Sigmoid colon (tissue), 4 donors: ENCODE results near the gene ABCB10.

Source experiments
- CTCF ChIP-seq, 4 experiments: fragments of 450-650 bp in 3 of 4; fragments of 200-600 bp in 1 of 4; IDR thresholded peaks; one replicate each; pipeline ENCODE4 v1.5.1; 2016 to 2019; ENCODE audit warnings: antibody characterized with exemption in 4 of 4, mild to moderate bottlenecking in 3 of 4, moderate library complexity in 2 of 4
- POLR2A ChIP-seq, 2 donors: fragments of 450-650 bp; IDR thresholded peaks; one replicate each; pipeline ENCODE4 v1.6.1; 2016; ENCODE audit warnings: antibody characterized with exemption in 2 of 2, mild to moderate bottlenecking in 2 of 2, moderate library complexity in 2 of 2
- POLR2AphosphoS5 ChIP-seq, 4 donors: sonication (generic); formaldehyde crosslinking; IDR thresholded peaks; one replicate each; pipeline ENCODE4 v1.6.1; 2017; ENCODE audit warnings: antibody characterized with exemption in 4 of 4

DNA sequence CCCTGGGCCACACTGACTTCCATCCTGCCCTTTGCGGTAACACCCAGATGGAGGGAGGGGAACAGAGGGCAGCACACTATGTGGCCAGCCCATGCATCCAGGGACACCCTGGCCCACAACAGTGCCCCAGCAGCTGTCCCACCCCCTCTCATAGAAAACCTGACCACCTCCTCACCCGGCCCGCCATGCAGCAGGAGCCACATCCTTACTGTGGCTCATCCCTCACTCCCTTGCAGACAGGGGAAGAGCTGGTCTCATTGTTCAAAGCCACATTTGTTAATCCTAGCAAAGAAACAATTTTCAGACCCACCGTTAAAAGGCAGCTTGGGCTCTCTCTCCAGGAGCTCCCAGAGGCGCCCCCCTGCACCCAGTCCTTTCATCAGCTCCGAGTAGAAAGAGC, 27.2 kb downstream of the ABCB10 start:
- no peak for TF ChIP-seq CTCF (IDR thresholded peaks at IDR 0.05)
- no peak for TF ChIP-seq POLR2AphosphoS5 (IDR thresholded peaks at IDR 0.05)
- no peak for TF ChIP-seq POLR2A (IDR thresholded peaks at IDR 0.05)
